Renal pelvis (tissue), 4 donors: ENCODE data around the gene SERPINA6. TPM values are rescaled to one million over a fixed set of nuclear protein-coding genes. Genes with fewer than 3 reads are reported as not detected.
"Not testable (repeated sequence)": the region's sequence is repeated elsewhere in the genome, so short reads cannot be mapped to it uniquely, and the experiment has no call there.

ENCODE experiments used
- DNase-seq: peaks from one replicate; pipeline ENCODE4 v3.0.0-alpha.2; 2013
- polyA plus RNA-seq, 3 donors: library from polyadenylated mRNA; unstranded; fragments of 120-200 nt; gene quantifications; one replicate each; pipeline ENCODE4 v1.2.1, GENCODE V29; 2013; ENCODE audit not compliant: insufficient read length in 3 of 3

Gene SERPINA6
- polyA plus RNA-seq, 3 donors = 7.2 to 7.9 (median 7.9) TPM

DNA sequence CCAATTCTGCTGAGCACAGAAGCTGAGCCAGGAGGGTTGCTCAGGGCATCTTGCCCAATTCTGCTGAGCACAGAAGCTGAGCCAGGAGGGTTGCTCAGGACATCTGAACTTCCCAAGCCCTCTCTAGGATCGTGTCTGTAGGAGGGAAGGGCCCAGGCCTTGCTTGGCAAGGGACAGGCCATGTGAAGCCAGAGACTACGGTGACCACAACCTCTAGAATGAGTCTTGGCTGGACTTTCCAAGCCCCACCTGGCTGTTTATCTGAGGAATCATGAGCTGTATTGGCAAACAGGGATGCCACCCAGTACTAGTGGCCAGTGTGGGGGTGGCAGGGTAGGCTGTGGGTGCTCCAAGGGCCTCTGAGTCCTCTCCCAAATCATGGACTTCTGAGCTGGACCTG lies 7.7 kb upstream of the SERPINA6 start:
- no peak for DNase-seq

GRCh38 chr14:94330432-94330831 lies 7.3 kb upstream of the SERPINA6 start:
- DNase-seq = no peak

DNA sequence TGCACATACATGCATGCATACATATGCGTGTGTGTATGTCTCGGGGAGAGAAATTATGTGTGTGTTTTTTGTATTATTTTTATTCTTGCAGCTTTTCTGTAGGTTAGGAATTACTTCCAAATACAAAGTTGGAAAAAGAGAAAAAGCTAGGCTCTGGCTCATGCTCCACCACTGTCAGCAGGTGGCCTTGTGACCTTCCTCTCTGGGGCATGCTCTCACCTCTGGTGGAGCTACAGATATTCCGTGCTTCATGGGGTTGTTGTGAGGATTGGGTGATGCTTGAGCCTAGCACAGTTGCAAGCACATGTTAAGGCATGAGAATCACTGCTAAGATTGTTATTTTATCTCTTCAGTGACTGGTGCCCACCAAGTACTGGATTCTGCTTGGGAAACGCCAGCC lies 6.7 kb upstream of the SERPINA6 start:
- DNase-seq = no peak

GRCh38 chr14:94328196-94328595 lies 5.1 kb upstream of the SERPINA6 start:
- DNase-seq = no peak

- no peak for DNase-seq
Measured at GRCh38 chr14:94321421-94322271, 1.5 kb downstream of the SERPINA6 start.

DNA sequence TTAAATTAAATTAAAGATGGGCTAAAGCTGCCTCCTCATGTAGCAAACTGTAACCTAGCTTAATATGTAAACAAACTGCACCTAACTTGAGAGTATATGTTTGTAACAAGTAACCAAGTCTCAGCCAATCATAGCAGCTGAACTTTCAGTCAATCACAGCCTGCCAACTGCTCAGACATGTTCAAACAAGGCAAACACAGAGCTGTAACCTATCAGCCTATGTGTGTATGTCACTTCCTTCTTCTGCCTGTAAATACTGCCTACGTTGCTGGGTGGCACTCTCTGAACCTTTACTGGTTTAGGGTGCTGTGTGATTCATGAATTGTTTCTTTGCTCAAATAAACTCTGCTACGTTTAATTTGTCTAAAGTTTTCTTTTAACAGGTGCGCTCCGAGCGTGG lies 2.9 kb downstream of the SERPINA6 start:
- no peak for DNase-seq

DNA sequence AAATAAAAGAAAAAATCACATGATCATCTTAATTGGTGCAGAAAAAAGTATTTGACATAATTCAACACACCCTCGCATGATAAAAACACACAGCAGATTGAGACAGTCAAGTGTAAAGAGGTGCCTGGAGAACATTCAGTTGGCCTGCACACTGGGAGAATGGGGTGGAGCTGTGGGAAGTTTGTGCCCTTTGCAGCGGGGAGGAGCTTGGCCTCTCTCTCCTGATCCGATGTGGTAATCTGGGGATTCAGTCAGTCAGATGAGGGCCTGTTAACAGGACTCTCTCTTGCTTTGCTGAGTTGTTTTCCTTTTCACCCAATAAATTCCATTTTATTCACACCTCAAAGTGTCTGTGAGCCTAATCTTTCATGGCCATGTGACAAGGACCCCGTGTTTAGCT lies 5.9 kb downstream of the SERPINA6 start:
- no peak for DNase-seq

DNA sequence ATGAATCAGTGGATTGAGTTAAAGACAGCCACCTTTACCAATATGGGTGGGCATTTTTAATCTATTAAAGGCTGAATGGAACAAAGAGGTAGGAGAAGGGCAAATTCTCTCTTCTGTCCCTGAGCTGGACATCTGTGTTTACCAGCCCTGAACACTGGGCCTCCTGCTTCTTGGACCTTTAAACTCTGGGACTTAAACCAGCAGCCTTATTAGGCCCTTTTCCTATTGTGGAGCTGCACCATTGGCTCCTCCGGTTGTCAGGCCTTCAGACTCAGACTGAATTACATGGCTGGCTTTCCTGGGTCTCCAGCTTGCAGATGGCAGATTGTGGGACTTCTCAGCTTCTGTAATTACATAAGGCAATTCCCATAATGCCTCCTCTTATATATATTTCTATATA lies 6.4 kb downstream of the SERPINA6 start:
- no peak for DNase-seq

GRCh38 chr14:94314890-94315289 lies 8.2 kb downstream of the SERPINA6 start:
- no peak for DNase-seq

- no peak for DNase-seq
Measured at GRCh38 chr14:94313991-94314655, 9.0 kb downstream of the SERPINA6 start.

DNA sequence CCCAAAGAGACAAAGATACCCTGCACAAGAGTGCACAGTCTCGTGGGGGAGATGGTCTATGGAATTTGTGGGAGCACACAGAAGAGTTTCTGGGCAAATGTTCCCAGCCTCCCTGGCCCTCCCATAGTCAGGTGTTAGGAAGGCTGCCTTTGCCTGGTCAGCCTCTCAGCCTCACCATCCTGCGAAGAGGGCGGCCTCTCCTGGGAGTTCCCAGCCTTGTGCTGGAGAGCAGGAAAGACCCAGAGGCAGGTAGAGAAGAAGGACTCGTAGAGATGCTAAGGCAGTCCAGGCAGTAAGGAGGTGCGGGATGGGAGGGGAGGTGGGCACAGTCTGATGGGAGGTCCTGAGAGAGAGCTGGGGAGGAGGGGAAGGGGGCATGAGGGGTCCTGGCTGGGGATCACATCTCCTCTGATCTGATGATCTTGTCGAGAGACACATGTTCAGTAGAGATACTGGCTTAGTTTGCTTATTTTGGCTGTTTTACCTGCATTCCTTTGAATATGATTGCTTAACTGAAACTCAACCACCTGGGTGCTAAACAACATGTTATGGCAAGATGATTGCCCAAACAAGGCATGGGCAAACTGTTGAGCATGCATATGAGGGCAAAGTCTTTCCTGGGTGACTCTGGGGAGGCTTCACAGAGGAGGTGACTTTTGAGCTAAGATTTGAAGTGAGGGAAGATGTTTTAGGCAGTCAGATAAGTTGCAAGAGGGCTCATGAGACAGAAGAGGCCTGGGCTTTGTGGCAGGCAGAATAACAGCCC lies 10.5 kb downstream of the SERPINA6 start:
- no peak for DNase-seq

- no peak for DNase-seq
Measured at GRCh38 chr14:94310248-94310647, 12.9 kb downstream of the SERPINA6 start.

DNA sequence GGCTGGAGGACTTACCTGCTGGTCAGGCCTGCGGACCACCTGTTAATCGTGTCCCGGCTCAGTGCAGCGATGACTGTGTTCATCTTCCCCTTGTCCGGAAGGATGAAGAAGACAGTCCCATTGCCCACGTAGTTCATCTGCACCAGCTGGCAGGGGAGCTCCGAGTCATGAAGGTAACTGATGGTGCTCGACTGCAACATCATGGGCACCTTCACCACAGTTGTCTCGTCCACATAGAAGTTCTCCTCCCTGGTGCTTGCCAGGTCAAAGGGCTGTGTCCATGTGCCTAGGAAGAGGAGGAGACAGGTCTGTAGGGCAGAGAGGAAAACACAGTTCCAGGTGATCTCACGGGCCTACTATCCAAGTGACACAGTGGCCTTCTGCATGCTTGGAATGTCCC lies 13.4 kb downstream of the SERPINA6 start:
- DNase-seq = no peak

DNA sequence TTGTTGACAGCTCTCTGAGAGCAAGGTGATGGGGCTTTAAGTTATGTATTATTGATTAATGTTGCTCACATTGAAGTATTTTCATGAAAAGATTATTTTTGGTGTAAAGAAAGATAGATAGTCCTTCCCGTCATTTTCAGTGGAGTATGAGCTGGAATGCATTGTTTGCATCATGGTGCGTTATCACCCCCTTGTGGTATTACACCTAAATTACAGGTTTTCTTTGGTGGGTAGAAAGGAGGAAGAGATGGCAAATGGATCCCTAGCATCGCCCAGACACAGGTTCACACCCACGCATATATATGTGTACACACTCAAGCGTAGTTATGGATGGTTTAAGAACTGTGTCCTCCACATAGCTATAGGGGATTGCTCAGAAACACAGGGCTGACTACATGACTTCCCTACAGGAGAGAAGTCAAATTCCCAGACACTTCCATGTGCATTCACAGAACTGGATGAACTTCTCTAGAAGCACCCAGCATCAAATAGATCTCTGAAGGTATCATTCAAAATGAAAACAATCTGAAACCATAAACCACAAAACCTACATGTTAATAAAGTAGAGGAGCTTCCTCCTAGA lies 15.6 kb downstream of the SERPINA6 start:
- DNase-seq = no peak

DNA sequence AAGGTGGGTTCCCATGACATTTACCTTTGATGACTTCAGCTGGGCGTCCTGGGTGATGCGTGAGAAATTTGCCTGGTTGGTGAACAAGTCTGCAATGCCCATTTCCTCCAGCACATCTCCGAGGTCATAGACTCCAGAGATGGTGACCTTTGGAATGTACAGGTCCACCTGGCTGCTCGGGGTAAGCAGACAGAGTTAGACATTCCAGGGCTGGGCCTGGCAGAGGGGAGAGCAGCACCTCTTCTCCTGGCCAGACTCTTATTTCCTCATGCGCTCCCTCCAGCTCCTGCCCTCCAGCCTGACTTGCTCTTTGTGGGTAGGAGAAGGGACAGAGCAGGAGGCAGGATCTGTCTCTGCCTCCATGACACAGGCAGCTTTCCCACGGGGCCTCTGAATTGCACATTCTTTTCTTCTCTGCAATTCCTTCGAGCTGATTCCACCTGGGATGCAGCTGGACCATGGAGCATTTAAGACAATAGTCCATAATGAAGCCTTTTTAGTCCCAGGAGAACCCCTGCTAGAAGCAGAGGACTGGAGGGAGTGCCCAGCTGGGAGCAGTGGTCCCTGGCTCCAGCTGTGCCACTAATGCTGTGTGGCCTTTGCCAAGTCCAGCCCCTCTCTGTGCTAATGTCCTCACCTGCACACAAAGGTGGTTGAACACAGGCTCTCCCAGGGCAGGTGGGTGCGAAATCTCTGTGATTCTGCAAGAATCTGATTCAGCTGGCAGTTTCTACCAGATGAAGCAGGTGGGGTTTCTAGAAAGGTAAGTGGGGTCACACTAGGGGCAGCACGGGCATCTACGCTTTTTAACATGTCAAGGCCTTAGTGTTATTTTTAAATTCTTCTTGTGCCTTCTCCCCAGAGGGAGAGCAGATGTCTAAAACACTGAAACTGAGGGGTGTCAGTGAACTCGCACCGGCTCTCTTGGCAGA lies 16.8 kb downstream of the SERPINA6 start:
- no peak for DNase-seq

GRCh38 chr14:94305620-94306019 lies 17.5 kb downstream of the SERPINA6 start:
- no peak for DNase-seq

GRCh38 chr14:94304243-94304642 lies 18.9 kb downstream of the SERPINA6 start:
- no peak for DNase-seq

- DNase-seq = no peak
Measured at GRCh38 chr14:94303111-94303510, 20.0 kb downstream of the SERPINA6 start.

DNA sequence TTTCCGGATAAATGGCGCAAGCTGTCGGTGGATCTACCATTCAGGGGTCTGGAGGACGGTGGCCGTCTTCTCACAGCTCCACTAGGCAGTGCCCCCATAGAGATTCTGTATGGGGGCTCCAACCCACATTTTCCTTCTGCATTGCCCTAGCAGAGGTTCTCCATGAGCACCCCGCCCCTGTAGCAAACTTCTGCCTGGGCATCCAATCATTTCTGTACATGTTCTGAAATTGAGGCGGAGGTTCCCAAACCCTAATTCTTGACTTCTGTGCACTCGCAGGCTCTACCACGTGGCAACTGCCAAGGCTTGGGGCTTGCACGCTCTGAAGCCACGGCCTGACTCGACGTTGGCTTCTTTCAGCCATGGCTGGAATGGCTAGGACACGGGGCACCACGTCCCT lies 25.0 kb downstream of the SERPINA6 start:
- DNase-seq = no peak

GRCh38 chr14:94296181-94296545 lies 27.0 kb downstream of the SERPINA6 start:
- DNase-seq = not testable (repeated sequence)
